OCI-LY3 (cell line): ENCODE data around the gene COPB2.

Experiments
- EZH2phosphoT487 ChIP-seq: fragments of 200-600 bp; shearing (Covaris generic); IDR thresholded peaks from 2 replicates; pipeline ENCODE4 v1.6.1; 2018; ENCODE audit warnings: antibody characterized with exemption, mixed run types, low read depth
- TF ChIP-seq, protein P1 (sequence below): fragments of 200-600, 300-600 bp; sonication (generic); IDR thresholded peaks from 2 replicates; pipeline ENCODE4 v1.5.1; 2014; ENCODE audit warnings: antibody characterized with exemption, low read length, low read depth

DNA sequence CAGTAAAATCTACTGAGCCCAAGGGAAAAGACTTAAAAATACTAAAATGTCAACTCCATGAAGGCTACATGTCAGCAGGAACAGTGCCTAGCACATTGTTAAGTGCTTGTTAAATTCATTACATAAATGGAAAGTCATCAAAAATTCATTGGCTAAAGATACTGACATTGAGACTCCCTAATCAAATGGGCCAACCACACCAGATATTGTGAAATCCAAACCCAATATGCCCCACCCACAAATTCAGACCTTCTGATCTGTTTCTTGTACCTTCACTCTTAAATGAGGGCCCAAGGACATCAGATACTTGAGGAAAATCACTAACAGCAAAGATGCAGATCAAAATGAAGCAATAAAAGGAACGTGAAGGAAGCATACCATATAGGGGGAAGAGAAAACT, 24.9 kb downstream of the COPB2 start:
- TF ChIP-seq, protein P1, sequence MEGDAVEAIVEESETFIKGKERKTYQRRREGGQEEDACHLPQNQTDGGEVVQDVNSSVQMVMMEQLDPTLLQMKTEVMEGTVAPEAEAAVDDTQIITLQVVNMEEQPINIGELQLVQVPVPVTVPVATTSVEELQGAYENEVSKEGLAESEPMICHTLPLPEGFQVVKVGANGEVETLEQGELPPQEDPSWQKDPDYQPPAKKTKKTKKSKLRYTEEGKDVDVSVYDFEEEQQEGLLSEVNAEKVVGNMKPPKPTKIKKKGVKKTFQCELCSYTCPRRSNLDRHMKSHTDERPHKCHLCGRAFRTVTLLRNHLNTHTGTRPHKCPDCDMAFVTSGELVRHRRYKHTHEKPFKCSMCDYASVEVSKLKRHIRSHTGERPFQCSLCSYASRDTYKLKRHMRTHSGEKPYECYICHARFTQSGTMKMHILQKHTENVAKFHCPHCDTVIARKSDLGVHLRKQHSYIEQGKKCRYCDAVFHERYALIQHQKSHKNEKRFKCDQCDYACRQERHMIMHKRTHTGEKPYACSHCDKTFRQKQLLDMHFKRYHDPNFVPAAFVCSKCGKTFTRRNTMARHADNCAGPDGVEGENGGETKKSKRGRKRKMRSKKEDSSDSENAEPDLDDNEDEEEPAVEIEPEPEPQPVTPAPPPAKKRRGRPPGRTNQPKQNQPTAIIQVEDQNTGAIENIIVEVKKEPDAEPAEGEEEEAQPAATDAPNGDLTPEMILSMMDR: no peak
- no peak for TF ChIP-seq EZH2phosphoT487
